Stimulated activated CD8-positive, alpha-beta memory T cell treated with anti-CD3 and anti-CD28 coated beads, Interleukin-12 subunit alpha, Interleukin-12 subunit beta, amount 100 ng/mL, for 24 hours (primary cell): ENCODE measurements around the gene HYDIN.
"Not testable (repeated sequence)": the region's sequence is repeated elsewhere in the genome, so short reads cannot be mapped to it uniquely, and the experiment has no call there.

ENCODE experiments used
- DNase-seq: peaks from one replicate; pipeline ENCODE4 v3.0.0-alpha.2; 2020; ENCODE audit errors: extremely low read depth

HYDIN gene

DNA sequence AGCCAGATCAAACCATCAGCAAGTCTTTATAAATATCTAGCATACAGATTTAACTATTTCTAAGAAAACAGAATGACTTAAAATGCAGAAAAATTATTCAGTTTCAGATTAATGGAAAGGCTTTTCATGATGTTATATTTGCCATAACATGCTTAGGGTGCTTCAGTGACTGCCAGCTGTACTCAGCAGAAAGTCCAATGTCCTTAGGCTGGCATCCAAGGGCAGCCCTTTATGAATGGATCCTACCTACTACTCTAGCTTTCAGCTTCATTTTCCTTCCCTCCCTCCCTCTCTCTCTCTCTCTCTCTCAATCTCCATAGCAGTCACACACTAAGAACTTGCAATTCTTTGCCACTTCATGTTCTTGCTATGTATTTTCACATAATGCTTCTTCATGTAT lies 124.6 kb downstream of the HYDIN start:
- not testable (repeated sequence) for DNase-seq

GRCh38 chr16:71083573-71083972 lies 146.9 kb downstream of the HYDIN start:
- not testable (repeated sequence) for DNase-seq

GRCh38 chr16:71080777-71081176 lies 149.7 kb downstream of the HYDIN start:
- not testable (repeated sequence) for DNase-seq

DNA sequence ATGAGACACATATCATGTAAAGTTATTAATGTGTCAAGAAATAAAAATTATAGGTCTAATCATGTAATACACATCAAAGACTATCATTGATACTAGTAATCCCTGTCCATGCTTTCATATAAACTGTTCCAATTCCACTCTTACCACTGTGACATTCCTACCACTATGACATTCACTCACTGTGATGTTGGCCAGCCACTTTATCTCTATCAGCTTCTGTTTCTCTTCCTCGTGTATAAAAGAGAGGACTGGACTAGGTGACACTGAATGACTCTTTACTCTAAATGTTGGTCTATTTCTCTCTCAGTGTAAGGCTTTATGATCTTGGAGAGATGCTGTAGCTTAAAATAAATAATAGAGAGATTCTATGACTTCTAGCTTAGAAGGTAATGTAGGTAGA lies 150.3 kb downstream of the HYDIN start:
- not testable (repeated sequence) for DNase-seq

- DNase-seq, result not testable (repeated sequence)
Observed at GRCh38 chr16:71070651-71071050, 159.9 kb downstream of the HYDIN start.

DNA sequence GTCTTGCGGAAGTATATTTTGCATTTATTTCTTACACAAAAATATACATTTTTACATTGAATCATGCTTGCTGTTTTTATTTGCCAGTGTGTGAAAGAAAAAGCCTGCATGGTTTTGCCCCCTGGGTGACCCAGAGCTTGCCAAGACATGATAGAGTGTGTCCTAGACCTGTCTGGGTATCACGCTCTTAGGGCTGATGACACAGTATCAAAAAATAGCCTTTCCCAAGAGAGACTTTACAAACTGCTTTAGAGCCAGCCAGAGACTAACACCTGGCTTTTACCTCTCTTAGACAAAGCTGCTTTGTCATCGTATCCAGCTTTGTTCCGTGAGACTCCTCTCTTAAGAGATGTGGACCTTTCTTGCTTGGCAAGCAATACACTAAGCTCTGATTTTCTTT lies 160.7 kb downstream of the HYDIN start:
- DNase-seq, result not testable (repeated sequence)

- DNase-seq, result not testable (repeated sequence)
Observed at GRCh38 chr16:71053897-71054609, 176.5 kb downstream of the HYDIN start.

- not testable (repeated sequence) for DNase-seq
Observed at GRCh38 chr16:71050307-71050706, 180.2 kb downstream of the HYDIN start.

DNA sequence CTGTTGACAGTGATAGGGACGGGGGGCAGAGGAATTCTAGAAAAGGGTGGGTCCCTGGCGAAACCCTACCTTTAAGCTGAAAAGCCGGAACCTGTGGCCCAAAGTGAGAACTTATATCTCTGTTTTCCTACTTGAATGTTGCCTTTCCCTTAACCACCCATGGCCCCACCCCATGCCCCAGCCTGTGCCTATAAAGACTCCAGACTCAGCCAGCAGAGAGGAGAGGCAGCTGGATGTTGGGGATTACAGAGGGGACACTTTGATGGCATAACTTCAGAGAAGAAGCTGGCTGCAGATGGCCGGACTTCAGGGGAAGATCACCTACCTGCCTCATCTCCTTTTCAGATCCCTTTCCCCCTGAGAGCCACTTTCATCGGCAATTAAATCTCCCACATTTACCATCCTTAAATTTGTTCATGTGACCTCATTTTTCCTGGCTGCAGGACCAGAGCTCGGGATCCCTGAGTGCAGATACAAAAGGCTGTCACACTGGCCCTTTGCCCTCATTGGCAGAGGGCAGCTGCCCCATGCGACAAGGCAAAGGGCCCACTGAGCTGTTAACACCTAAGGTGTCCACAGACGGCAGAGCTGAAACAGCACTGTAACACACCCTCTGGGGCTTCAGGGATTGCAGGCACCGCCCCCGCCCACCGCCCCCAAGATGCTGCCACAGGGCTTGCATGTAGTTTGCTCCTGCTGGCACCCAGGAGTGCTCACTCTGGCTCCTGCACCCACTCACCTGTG lies 191.0 kb downstream of the HYDIN start:
- not testable (repeated sequence) for DNase-seq

- not testable (repeated sequence) for DNase-seq
Observed at GRCh38 chr16:71038421-71038820, 192.1 kb downstream of the HYDIN start.

GRCh38 chr16:71037987-71038386 lies 192.5 kb downstream of the HYDIN start:
- DNase-seq, result not testable (repeated sequence)

DNA sequence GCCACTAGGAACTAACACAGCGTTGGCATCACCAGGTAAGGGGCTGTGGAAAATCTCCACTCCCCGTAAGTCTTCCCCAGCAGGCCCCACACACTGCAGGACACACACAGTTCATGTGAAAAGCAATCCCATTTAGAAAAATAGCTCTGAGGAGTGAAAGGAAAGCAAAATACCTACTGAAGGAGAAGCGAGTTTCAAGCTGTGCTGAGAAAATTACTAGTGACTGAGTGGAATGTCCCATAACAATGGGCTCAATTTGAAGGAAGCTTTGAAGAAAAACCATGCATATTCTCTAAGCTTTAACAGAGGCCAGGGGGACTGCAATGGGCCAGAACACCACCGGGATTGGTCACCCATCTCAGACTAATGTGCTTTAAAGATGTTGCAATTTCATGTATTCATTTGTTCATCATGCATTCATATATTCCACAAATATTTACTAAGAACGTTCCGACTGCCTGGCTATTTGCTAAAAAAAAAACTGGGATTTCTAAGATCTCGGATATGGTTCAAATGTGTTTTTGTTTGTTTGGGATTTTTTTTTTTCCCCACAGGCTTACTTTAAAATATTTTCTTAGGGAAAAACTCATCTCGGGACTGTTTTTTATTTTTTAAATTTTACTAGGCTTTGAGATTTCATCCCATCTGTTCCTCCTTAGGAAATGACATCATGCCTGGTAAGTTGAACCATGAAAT lies 202.3 kb downstream of the HYDIN start:
- DNase-seq, result not testable (repeated sequence)

DNA sequence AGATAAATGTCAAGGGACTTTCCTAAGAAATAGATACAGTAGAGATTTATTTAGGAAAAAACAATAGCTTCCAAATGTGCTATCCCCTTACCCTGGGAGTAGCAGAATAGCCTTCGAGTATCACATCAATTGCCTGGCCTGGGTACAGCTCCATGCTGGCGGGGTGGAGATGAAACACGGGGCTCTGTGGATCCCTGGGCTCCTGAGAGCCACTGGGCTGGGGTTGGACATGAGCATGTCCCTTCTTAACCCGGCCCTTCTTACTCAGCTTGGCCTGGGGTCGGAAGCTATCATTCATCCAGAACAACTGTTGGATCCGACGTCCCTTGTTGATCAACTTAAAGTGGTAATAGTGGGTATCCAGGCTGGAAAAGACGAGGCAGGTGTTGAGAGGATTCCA lies 203.0 kb downstream of the HYDIN start:
- not testable (repeated sequence) for DNase-seq

DNA sequence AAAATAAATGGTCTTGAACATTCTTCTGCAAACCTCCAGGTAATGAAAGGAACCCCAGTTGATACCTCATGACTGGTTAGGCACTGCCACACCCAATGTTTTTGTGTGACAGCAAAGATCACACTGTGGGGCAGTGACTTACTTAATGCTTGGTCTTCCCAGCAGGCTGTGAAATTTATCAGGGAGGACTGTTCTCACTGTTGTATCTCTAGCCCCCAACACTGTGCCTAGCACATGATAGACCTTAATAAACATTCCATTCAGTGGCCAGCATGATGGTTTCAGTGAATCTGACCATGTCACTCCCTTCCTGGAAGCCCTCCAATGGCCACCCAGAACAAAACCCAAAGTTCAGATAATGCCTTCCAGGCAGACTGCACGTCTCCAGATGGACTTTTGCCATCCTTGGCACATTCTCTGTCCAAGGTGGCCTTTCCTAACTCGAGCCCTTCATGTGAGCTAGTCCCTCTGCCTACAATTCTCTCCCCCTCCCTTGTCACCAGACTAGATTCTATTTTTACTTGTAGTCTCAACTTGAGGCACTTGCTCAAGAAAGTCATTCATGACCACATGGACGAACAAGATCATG lies 206.6 kb downstream of the HYDIN start:
- DNase-seq, result not testable (repeated sequence)

GRCh38 chr16:71021961-71022537 lies 208.5 kb downstream of the HYDIN start:
- DNase-seq, result not testable (repeated sequence)

DNA sequence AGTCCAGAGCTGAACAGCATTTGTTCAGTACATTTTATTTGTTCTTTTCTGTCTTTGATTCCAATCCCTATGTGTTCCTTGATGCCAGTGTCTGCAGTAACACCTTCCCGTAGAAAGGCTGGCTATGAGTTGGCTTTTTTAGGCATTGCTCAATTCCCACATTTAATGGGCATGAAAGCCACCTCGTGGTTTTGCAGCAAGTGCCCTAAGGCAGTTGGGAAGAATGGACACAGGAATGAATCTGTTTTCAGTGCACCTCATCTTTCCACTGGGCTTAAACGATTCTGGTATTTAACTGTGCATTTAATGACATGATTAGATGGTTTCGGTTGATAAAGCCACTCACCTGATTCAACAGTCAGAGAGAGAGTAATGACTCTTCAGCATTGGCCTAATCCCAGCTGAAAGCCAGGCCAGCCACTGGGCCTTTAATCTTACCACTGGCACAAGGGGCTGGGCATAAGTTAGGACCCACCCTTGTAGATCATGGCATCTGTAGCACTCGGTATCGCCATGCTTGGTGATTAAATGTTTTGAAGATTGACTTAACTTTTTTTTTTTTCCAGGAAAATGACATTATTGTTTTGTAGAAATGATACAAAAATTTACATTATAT lies 211.3 kb downstream of the HYDIN start:
- DNase-seq, result not testable (repeated sequence)

- DNase-seq, result not testable (repeated sequence)
Observed at GRCh38 chr16:71015419-71015818, 215.1 kb downstream of the HYDIN start.

- not testable (repeated sequence) for DNase-seq
Observed at GRCh38 chr16:71009440-71010223, 220.9 kb downstream of the HYDIN start.

DNA sequence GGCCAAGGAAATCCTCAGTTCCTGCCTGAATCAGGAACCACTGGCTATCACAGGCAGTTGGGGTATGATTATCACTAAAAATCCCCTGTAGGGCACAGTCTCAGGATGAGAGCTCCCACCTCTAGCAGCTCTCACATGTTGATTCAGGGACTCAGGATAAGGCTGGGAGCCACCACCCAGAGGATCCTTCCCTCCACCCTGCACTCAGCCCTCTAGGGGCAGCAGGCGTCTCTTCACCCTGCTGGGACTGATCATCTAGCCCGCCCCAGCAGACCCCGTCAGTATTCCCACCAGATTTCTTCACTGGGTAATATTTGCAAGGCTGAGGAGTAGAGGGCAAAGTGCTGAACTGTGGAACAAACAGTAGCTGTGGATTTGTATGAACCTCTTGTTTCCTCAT lies 224.0 kb downstream of the HYDIN start:
- not testable (repeated sequence) for DNase-seq

DNA sequence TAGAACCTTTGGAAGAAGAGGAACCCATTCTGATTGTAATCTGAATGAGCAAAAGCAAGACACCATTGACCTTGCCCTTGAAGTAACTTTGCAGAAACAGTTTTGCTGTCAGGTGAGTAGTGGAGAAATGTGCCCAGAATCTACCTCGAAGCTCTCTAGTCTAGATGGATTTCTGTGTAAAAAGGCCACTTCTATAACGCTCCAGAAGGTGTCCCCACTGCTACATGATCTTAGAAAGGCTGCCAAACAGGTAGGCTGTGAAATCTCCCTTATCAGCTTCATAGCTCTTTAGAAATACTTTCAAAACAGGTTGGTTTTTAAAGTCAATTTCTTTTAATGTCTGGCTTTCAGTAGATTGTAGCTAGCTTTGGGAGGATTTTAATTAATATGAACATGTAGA lies 230.8 kb downstream of the HYDIN start:
- not testable (repeated sequence) for DNase-seq
